ENCODE results near the gene FAM53A.

Gene FAM53A

DNA sequence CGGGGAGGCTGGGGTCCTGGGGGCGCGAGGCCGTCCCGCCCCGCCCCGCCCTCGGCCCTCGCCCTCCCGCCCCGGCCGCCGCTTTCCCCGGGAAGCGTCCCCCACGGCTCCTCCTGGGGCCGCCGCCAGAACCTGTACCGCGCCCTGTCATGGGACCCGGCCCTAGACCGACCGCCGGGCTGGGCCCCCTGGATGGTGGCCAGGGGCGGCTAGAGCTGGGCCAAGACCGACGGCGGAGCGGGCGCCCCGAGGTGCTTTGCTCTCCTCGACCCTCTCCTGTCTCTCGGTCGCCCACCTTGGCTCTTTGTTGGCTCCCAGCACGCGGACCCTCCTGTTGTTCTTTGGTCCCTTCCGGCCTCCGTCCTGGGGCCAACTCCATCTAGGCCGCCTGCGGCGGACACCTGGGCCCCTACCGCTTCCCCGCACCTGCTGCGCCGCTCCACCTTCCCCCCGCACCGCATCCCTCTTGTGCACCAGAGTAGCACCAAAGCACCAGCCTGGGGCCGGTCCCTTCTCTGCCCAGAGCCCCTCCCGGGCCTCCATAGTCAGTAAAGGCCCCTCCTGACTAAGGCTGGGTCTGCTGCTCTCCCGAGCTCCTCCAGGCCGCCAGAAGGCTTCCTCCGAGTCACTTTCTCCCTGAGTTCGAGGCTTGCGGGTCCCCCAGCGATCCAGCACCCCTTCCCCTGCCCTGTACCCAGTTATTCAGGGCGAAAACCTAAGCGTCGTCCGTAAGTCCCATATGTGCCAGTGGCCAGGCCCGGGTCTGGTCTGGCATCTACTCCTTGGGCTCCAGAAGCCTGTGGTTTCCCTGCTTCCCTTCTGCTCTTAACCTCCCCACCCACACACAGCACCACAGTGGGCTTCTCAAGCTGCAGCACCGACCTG lies 37.8 kb upstream of the FAM53A start:
- H3K4me3 ChIP-seq (ENCODE audit: low read length) = peak overlapping the region; percentile 79
- H3K27me3 ChIP-seq (ENCODE audit: control insufficient read depth, insufficient read depth, low read length) = no peaks in the 10 kb centered on the region
- peaks cover 40% of the 10 kb centered on the region for H3K36me3 ChIP-seq (ENCODE audit: control insufficient read depth, low read depth, low read length)
- peak overlapping the region; percentile 81 for H3K9ac ChIP-seq (ENCODE audit: low read length)
- no peaks in the 10 kb centered on the region for H3K4me1 ChIP-seq (ENCODE audit: control insufficient read depth, low read depth, low read length)
- no peaks in the 10 kb centered on the region for H3K9me3 ChIP-seq (ENCODE audit: control insufficient read depth, low read depth, low read length)
- no peak overlapping the region for H3K27ac ChIP-seq (ENCODE audit: low read length)

DNA sequence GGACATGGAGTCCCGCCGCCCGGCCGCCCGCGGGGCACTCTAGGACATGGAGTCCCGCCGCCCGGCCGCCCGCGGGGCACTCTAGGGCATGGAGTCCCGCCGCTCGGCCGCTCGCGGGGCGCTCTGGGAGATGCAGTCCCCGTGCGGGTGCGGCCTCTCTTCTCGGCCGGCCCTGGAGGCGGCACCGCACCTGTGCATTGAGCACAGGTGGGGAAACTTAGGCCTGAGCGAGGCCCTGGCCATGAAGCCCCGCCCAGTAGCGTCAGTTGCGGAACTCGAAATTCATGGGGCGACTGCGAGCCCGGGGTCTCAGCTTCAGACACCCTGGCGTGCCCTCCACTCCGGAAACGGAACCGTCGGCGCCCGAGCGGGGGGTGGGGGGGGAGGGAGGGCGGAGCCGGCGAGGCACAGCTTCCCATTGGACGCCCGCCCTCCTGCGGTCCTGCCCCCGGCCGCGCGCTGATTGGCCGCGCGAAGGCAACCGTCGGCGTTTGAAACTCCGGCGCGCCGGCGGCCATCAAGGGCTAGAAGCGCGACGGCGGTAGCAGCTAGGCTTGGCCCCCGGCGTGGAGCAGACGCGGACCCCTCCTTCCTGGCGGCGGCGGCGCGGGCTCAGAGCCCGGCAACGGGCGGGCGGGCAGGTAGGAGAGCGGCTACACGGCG lies 37.0 kb upstream of the FAM53A start, which contains the start of the genes TACC3 and TMEM129:
TSS of gene TACC3 (plus strand) at position 519 of the 663 bp plus-strand sequence. CDS start 1,901 bp downstream, outside the sequence.
TSS of gene TMEM129 (minus strand) at position 321 of the 663 bp plus-strand sequence. CDS start 486 bp downstream, outside the sequence.
- Histone ChIP-seq H3K9me3 (ENCODE audit: control insufficient read depth, low read depth, low read length) (no peaks in the 10 kb centered on the region), H3K27me3 (ENCODE audit: control insufficient read depth, insufficient read depth, low read length) (no peaks in the 10 kb centered on the region), H3K36me3 (ENCODE audit: control insufficient read depth, low read depth, low read length) (peaks cover 34% of the 10 kb centered on the region), H3K4me1 (ENCODE audit: control insufficient read depth, low read depth, low read length) (no peaks in the 10 kb centered on the region), H3K9ac (ENCODE audit: low read length) (peak within 1 kb of the TSS; percentile 81), H3K27ac (ENCODE audit: low read length) (no peak within 1 kb of the TSS), H3K4me3 (ENCODE audit: low read length) (peak within 1 kb of the TSS; percentile 82)

GRCh38 chr4:1720163-1720983 lies 36.3 kb upstream of the FAM53A start:
- Histone ChIP-seq H3K27ac (ENCODE audit: low read length) (no peak overlapping the region), H3K9me3 (ENCODE audit: control insufficient read depth, low read depth, low read length) (no peaks in the 10 kb centered on the region), H3K36me3 (ENCODE audit: control insufficient read depth, low read depth, low read length) (peaks cover 27% of the 10 kb centered on the region), H3K4me3 (ENCODE audit: low read length) (peak overlapping the region; percentile 82), H3K9ac (ENCODE audit: low read length) (peak overlapping the region; percentile 56), H3K4me1 (ENCODE audit: control insufficient read depth, low read depth, low read length) (no peaks in the 10 kb centered on the region), H3K27me3 (ENCODE audit: control insufficient read depth, insufficient read depth, low read length) (no peaks in the 10 kb centered on the region)

- peaks cover 8% of the 10 kb centered on the region for H3K36me3 ChIP-seq (ENCODE audit: control insufficient read depth, low read depth, low read length)
- H3K4me3 ChIP-seq (ENCODE audit: low read length) = no peak overlapping the region
- no peaks in the 10 kb centered on the region for H3K27me3 ChIP-seq (ENCODE audit: control insufficient read depth, insufficient read depth, low read length)
- H3K27ac ChIP-seq (ENCODE audit: low read length) = no peak overlapping the region
- H3K9me3 ChIP-seq (ENCODE audit: control insufficient read depth, low read depth, low read length) = no peaks in the 10 kb centered on the region
- H3K9ac ChIP-seq (ENCODE audit: low read length) = no peak overlapping the region
- peaks cover 3% of the 10 kb centered on the region for H3K4me1 ChIP-seq (ENCODE audit: control insufficient read depth, low read depth, low read length)
Measured at GRCh38 chr4:1718095-1718850, 34.2 kb upstream of the FAM53A start.

GRCh38 chr4:1717129-1718094 lies 33.3 kb upstream of the FAM53A start:
- H3K4me3 ChIP-seq (ENCODE audit: low read length) = no peak overlapping the region
- peaks cover 5% of the 10 kb centered on the region for H3K36me3 ChIP-seq (ENCODE audit: control insufficient read depth, low read depth, low read length)
- H3K9ac ChIP-seq (ENCODE audit: low read length) = no peak overlapping the region
- H3K27me3 ChIP-seq (ENCODE audit: control insufficient read depth, insufficient read depth, low read length) = no peaks in the 10 kb centered on the region
- no peaks in the 10 kb centered on the region for H3K9me3 ChIP-seq (ENCODE audit: control insufficient read depth, low read depth, low read length)
- H3K4me1 ChIP-seq (ENCODE audit: control insufficient read depth, low read depth, low read length) = peaks cover 5% of the 10 kb centered on the region
- H3K27ac ChIP-seq (ENCODE audit: low read length) = no peak overlapping the region

DNA sequence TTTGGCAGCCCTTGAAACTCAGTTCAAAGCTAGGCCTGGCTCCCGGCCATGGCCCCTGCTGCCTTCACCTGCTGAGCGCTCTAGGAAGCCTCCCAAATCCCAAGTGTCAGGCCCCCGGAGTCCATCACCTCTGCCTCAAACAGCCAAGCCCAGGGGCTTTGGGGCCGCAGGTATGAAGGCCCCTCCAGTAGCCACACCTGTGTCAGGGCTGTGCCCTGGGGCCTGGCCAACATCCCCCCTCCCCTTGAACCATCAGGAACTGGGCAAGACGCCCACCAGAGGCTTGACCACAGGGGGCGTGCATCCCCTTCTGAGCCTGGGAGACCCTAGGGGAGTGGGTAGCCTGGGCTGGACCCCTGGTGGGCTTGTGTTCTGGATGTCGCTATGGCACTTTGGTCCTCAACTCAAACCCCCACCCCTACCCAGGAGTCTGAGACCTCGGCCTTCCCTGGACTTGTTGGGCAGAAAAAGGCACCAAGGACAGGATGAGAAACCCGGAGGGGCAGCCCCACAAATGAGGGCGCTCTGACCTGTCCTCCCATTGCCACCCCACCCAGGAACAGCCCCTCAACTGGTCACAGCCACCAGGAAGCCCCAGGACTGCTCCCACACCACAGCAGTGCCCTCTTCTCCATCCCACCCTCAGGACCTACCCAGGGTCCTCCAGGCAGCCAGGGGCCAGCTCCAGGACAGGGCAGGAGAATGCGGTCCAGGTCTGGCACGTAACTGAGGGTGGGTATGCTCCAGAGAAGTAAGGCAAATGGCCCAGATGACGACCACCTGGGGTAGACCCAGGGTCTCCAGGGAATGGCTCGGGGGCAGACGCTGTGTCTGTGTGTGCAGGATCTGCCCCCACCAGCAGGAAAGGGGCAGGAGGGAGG lies 32.2 kb upstream of the FAM53A start:
- Histone ChIP-seq H3K9me3 (ENCODE audit: control insufficient read depth, low read depth, low read length) (no peaks in the 10 kb centered on the region), H3K27ac (ENCODE audit: low read length) (no peak overlapping the region), H3K4me1 (ENCODE audit: control insufficient read depth, low read depth, low read length) (peaks cover 5% of the 10 kb centered on the region), H3K9ac (ENCODE audit: low read length) (no peak overlapping the region), H3K27me3 (ENCODE audit: control insufficient read depth, insufficient read depth, low read length) (peaks cover under 1% of the 10 kb centered on the region), H3K36me3 (ENCODE audit: control insufficient read depth, low read depth, low read length) (peaks cover 5% of the 10 kb centered on the region), H3K4me3 (ENCODE audit: low read length) (no peak overlapping the region)

GRCh38 chr4:1715002-1715758 lies 31.1 kb upstream of the FAM53A start:
- Histone ChIP-seq H3K4me3 (ENCODE audit: low read length) (no peak overlapping the region), H3K36me3 (ENCODE audit: control insufficient read depth, low read depth, low read length) (peaks cover 5% of the 10 kb centered on the region), H3K27ac (ENCODE audit: low read length) (no peak overlapping the region), H3K4me1 (ENCODE audit: control insufficient read depth, low read depth, low read length) (peaks cover 8% of the 10 kb centered on the region), H3K9me3 (ENCODE audit: control insufficient read depth, low read depth, low read length) (no peaks in the 10 kb centered on the region), H3K9ac (ENCODE audit: low read length) (no peak overlapping the region), H3K27me3 (ENCODE audit: control insufficient read depth, insufficient read depth, low read length) (peaks cover 5% of the 10 kb centered on the region)

DNA sequence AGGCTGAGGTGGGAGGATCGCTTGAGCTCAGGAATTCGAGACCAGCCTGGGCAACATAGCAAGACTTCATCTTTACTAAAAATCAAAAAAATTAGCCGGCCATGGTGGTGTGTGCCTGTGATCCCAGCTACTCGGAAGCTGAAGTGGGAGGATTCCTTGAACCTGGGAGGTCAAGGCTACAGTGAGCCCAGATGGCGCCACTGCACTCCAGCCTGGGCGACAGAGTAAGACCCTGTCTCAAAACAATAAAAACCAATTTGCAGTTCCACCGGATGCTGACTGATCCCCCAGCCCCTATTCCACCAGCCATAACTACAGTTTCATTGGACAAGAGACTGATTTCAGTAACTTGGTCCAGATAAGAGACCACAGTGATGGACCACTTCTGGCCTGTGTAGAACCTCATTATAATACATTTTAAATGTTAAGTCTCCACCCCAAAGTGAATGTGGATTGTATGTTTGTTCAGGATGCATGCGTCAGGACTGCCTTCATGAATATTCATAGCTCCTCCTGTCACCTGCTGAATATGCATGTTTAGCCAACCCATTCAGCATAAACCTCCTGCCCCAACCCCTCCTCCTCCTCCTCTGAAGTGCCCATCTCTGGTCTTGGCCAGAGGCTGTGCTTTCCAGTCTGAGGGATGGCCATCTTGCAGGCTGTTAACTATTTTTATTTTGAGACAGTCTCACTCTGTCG lies 30.3 kb upstream of the FAM53A start:
- Histone ChIP-seq H3K36me3 (ENCODE audit: control insufficient read depth, low read depth, low read length) (peaks cover 5% of the 10 kb centered on the region), H3K9me3 (ENCODE audit: control insufficient read depth, low read depth, low read length) (no peaks in the 10 kb centered on the region), H3K4me3 (ENCODE audit: low read length) (no peak overlapping the region), H3K9ac (ENCODE audit: low read length) (no peak overlapping the region), H3K4me1 (ENCODE audit: control insufficient read depth, low read depth, low read length) (peaks cover 8% of the 10 kb centered on the region), H3K27me3 (ENCODE audit: control insufficient read depth, insufficient read depth, low read length) (peaks cover 5% of the 10 kb centered on the region), H3K27ac (ENCODE audit: low read length) (no peak overlapping the region)

Measured in iPS-18a (cell line).